MM.1S (cell line): ENCODE data around the gene TMEM9.

Source experiments
- CTCF ChIP-seq: fragments of 300-600 bp; sonication (generic); IDR thresholded peaks from 2 replicates; pipeline ENCODE4 v1.5.1; 2016; ENCODE audit warnings: antibody characterized with exemption, low read length, mixed read lengths
- EZH2 ChIP-seq: fragments of 300-600 bp; sonication (generic); optimal IDR thresholded peaks from 2 replicates; pipeline ENCODE3; 2017; ENCODE audit warnings: low read depth, mild to moderate bottlenecking, antibody characterized with exemption, low read length, mixed read lengths
- EZH2phosphoT487 ChIP-seq: fragments of 300-600 bp; sonication (generic); IDR thresholded peaks from 2 replicates; pipeline ENCODE4 v1.6.1; 2018; ENCODE audit warnings: antibody characterized with exemption, low read length

GRCh38 chr1:201190624-201191051 lies 36.4 kb upstream of the TMEM9 start, which contains the start of gene IGFN1:
- no peak for TF ChIP-seq EZH2
- no peak for TF ChIP-seq CTCF
- no peak for TF ChIP-seq EZH2phosphoT487
